Testis (tissue), 2 donors: Measurements from ENCODE around the gene TUBB2A.

ENCODE experiments used
- CTCF ChIP-seq, 3 experiments: fragments of 450-650 bp in 2 of 3; fragments of 200-600 bp in 1 of 3; sonication (generic) in 1 of 3; IDR thresholded peaks; one replicate each; pipeline ENCODE4 v1.5.1; 2016 to 2019; ENCODE audit warnings: antibody characterized with exemption in 3 of 3, mild to moderate bottlenecking in 2 of 3, moderate library complexity in 1 of 3
- POLR2A ChIP-seq: fragments of 450-650 bp; IDR thresholded peaks from one replicate; pipeline ENCODE4 v1.6.1; 2017; ENCODE audit warnings: antibody characterized with exemption, mild to moderate bottlenecking, moderate library complexity

GRCh38 chr6:3117912-3118352 is 39.4 kb downstream of the TUBB2A start:
- no peak for TF ChIP-seq CTCF (IDR thresholded peaks at IDR 0.05)
- TF ChIP-seq POLR2A, result no peak
